Smooth muscle cell (in vitro differentiated cells): ENCODE measurements around the gene GALNT11. TPM values are rescaled to one million over a fixed set of nuclear protein-coding genes. Genes with fewer than 3 reads are reported as not detected.
"Not testable (repeated sequence)": the region's sequence is repeated elsewhere in the genome, so short reads cannot be mapped to it uniquely, and the experiment has no call there.

Source experiments
- DNase-seq: peaks from one replicate; lab custom pipeline; 2025; ENCODE audit not compliant: unreplicated experiment; lab: John Stamatoyannopoulos, UW
- H2AFZ ChIP-seq: fragments of 200-600 bp; sonication (generic); 2 replicates; pipeline ENCODE4 v1.6.0; 2016; ENCODE audit warnings: antibody characterized with exemption, low read depth, mild to moderate bottlenecking
- H3F3A ChIP-seq: fragments of 200-600 bp; sonication (generic); 2 replicates; pipeline ENCODE4 v1.6.0; 2017; ENCODE audit warnings: antibody characterized with exemption, low read depth
- H3K27ac ChIP-seq: fragments of 200-600 bp; sonication (generic); 2 replicates; pipeline ENCODE4 v1.5.1; 2016; ENCODE audit warnings: low read depth, mild to moderate bottlenecking
- H3K27me3 ChIP-seq: fragments of 200-600 bp; sonication (generic); 2 replicates; pipeline ENCODE4 v1.6.1; 2016; ENCODE audit warnings: low read depth, mild to moderate bottlenecking
- H3K36me3 ChIP-seq: fragments of 200-600 bp; sonication (generic); 2 replicates; pipeline ENCODE4 v1.5.1; 2016; ENCODE audit warnings: low read depth
- H3K4me1 ChIP-seq: fragments of 200-600 bp; sonication (generic); 2 replicates; pipeline ENCODE4 v1.5.1; 2016; ENCODE audit warnings: low read depth
- H3K4me2 ChIP-seq: fragments of 200-600 bp; sonication (generic); 2 replicates; pipeline ENCODE4 v1.6.0; 2016; ENCODE audit warnings: mild to moderate bottlenecking
- H3K4me3 ChIP-seq: fragments of 200-600 bp; sonication (generic); 2 replicates; pipeline ENCODE4 v1.5.1; 2016; ENCODE audit warnings: mild to moderate bottlenecking
- H3K79me2 ChIP-seq: fragments of 200-600 bp; sonication (generic); 2 replicates; pipeline ENCODE4 v1.6.0; 2016; ENCODE audit warnings: low read depth, mild to moderate bottlenecking
- H3K9ac ChIP-seq: fragments of 200-600 bp; sonication (generic); 2 replicates; pipeline ENCODE4 v1.6.0; 2016; ENCODE audit warnings: low read depth
- H3K9me3 ChIP-seq: fragments of 200-600 bp; sonication (generic); replicated peaks from 2 replicates; pipeline ENCODE4 v1.5.1; 2016; ENCODE audit warnings: low read depth
- H4K20me1 ChIP-seq: fragments of 200-600 bp; sonication (generic); 2 replicates; pipeline ENCODE4 v1.6.0; 2016; ENCODE audit warnings: low read depth
- WGBS: methylation state at CpG from one replicate; pipeline ENCODE4 v1.1.7; 2016; ENCODE audit warnings: low lambda C conversion rate; 5-methylcytosine and 5-hydroxymethylcytosine counted together
- polyA plus RNA-seq: library from polyadenylated mRNA; unstranded; fragments of >200 nt; fragmentation: Nextera tagmentation; extraction: Ambion mirVana; gene quantifications from 2 replicates; pipeline ENCODE4 v1.2.1, GENCODE V29; 2016
- total RNA-seq: library from RNA; depleted of rRNA; stranded (reverse); fragments of >200 nt; gene quantifications from 2 replicates; pipeline ENCODE4 v1.2.3, GENCODE V29; 2014
- TF ChIP-seq, protein P1 (sequence below): fragments of 200-600 bp; sonication (generic); IDR thresholded peaks from 2 replicates; pipeline ENCODE4 v1.5.1; 2017; ENCODE audit warnings: borderline replicate concordance, mild to moderate bottlenecking, antibody characterized with exemption; ENCODE audit not compliant: insufficient read depth, poor library complexity, severe bottlenecking

The GALNT11 gene
- total and polyA plus RNA-seq, 2 experiments from 2014 or later = 40.8 to 73.6 TPM

DNA sequence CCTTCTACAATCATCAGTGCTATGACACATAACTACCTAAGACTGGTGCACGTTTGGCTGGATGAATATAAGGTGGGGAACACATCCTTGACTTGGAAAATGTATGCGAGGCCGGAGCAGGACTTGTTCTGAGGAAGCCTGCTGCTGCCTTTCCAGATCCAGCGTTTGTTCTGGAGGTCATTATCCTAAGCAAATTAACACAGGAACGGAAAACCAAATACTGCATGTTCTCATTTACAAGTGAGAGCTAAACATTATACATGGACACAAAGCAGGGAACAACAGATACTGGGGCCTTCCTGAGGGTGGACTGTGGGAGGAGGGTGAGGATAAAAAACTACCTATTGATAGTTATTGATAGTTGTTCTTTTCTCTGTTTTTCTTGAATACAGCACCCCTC is 10.8 kb upstream of the GALNT11 start:
- WGBS = 81% methylated on average over 5 of the region's 5 CpGs
- Histone ChIP-seq H2AFZ (no peak overlapping the region), H3K4me1 (no peaks in the 10 kb centered on the region), H3K27ac (no peak overlapping the region), H3K79me2 (no peaks in the 10 kb centered on the region), H3K4me3 (no peak overlapping the region), H4K20me1 (no peaks in the 10 kb centered on the region), H3K27me3 (no peaks in the 10 kb centered on the region), H3K4me2 (no peak overlapping the region), H3K9ac (no peak overlapping the region), H3K36me3 (no peaks in the 10 kb centered on the region), H3K9me3 (no peaks in the 10 kb centered on the region), H3F3A (no peaks in the 10 kb centered on the region)
- DNase-seq = no peak
- TF ChIP-seq, protein P1, sequence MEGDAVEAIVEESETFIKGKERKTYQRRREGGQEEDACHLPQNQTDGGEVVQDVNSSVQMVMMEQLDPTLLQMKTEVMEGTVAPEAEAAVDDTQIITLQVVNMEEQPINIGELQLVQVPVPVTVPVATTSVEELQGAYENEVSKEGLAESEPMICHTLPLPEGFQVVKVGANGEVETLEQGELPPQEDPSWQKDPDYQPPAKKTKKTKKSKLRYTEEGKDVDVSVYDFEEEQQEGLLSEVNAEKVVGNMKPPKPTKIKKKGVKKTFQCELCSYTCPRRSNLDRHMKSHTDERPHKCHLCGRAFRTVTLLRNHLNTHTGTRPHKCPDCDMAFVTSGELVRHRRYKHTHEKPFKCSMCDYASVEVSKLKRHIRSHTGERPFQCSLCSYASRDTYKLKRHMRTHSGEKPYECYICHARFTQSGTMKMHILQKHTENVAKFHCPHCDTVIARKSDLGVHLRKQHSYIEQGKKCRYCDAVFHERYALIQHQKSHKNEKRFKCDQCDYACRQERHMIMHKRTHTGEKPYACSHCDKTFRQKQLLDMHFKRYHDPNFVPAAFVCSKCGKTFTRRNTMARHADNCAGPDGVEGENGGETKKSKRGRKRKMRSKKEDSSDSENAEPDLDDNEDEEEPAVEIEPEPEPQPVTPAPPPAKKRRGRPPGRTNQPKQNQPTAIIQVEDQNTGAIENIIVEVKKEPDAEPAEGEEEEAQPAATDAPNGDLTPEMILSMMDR = no peak

DNA sequence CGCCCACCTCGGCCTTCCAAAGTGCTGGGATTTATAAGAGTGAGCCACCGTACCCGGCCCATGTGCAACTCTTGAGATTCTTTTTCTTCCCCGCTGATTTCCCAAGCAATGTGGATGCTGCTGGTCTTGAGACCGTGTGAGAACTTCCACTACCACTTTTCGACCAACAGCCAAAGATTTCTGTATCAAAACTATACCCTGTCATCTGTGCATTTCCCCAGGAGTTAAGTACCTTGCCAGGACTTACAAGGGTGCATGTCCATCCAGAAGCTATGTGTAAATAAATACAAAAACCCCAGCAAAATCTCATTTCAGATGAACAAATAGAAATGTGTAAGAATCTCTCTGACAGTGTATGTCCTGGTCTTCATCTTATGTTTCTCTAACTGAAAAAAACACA is 9.9 kb upstream of the GALNT11 start:
- 93% methylated on average over 7 of the region's 7 CpGs for WGBS
- no peaks in the 10 kb centered on the region for H3K36me3 ChIP-seq
- H3K4me3 ChIP-seq = no peak overlapping the region
- no peaks in the 10 kb centered on the region for H3K79me2 ChIP-seq
- H3K27me3 ChIP-seq = no peaks in the 10 kb centered on the region
- no peak overlapping the region for H2AFZ ChIP-seq
- no peaks in the 10 kb centered on the region for H3F3A ChIP-seq
- H3K4me1 ChIP-seq = no peaks in the 10 kb centered on the region
- H3K9ac ChIP-seq = no peak overlapping the region
- DNase-seq = no peak
- H3K4me2 ChIP-seq = no peak overlapping the region
- TF ChIP-seq, protein P1 = no peak
- no peaks in the 10 kb centered on the region for H4K20me1 ChIP-seq
- no peak overlapping the region for H3K27ac ChIP-seq
- no peaks in the 10 kb centered on the region for H3K9me3 ChIP-seq

DNA sequence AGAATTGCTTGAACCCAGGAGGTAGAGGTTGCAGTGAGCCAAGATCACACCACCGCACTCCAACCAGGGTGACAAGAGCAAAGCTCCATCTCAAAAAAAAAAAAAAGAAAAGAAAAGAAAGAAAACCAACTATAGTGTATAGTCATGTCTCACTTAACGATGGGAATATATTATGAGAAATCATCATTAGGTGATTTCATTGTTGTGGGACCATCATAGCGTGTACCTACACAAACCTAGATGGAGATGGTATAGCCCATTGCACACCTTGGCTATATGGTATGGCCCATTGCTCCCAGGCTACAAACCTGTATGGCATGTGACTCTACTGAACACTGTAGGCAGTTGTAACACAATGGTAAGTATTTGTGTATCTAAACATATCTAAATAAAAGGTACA is 8.5 kb upstream of the GALNT11 start:
- H3K79me2 ChIP-seq = no peaks in the 10 kb centered on the region
- H3K9me3 ChIP-seq = no peaks in the 10 kb centered on the region
- no peak overlapping the region for H3K4me3 ChIP-seq
- TF ChIP-seq, protein P1 = no peak
- H3K4me1 ChIP-seq = no peaks in the 10 kb centered on the region
- H3K27me3 ChIP-seq = no peaks in the 10 kb centered on the region
- H3F3A ChIP-seq = no peaks in the 10 kb centered on the region
- no peaks in the 10 kb centered on the region for H3K36me3 ChIP-seq
- no peak overlapping the region for H3K4me2 ChIP-seq
- DNase-seq = no peak
- WGBS = 88% methylated on average over 3 of the region's 3 CpGs
- no peak overlapping the region for H2AFZ ChIP-seq
- no peaks in the 10 kb centered on the region for H4K20me1 ChIP-seq
- H3K9ac ChIP-seq = no peak overlapping the region
- no peak overlapping the region for H3K27ac ChIP-seq

DNA sequence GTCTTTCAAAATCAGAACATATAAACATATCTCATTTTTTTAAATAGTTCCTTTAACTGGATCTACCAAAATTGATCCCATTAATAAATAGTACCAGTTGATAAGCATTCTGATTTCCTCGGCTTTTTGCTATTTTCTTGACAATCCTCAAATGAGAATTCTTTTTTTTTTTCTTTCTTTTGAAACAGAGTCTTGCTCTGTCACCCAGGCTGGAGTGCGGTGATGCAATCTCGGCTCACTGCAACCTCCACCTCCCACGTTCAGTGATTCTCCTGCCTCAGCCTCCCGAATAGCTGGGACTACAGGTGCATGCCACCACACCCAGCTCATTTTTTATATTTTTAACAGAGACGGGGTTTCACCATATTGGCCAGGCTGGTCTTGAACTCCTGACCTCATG is 7.8 kb upstream of the GALNT11 start:
- H3K27ac ChIP-seq, DNase-seq, H3F3A ChIP-seq, H4K20me1 ChIP-seq, H3K27me3 ChIP-seq, H2AFZ ChIP-seq, H3K9ac ChIP-seq, H3K9me3 ChIP-seq, H3K4me2 ChIP-seq, H3K36me3 ChIP-seq, H3K4me3 ChIP-seq, H3K79me2 ChIP-seq, H3K4me1 ChIP-seq: not testable (repeated sequence)
- 91% methylated on average over 6 of the region's 6 CpGs for WGBS

DNA sequence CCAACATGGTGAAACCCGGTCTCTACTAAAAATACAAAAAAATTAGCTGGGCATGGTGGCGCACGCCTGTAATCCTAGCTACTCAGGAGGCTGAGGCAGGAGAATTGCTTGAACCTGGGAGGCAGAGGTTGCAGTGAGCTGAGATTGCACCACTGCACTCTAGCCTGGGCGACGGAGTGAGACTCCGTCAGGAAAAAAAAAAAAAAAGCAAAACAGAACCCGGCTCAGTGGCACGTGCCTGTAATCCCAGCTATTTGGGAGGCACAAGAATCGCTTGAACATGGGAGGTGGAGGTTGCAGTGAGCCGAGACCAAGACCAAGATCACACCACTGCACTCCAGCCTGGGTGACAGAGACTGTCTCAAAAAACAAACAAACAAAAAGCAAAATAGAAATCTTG is 3.7 kb upstream of the GALNT11 start:
- not testable (repeated sequence) for H4K20me1 ChIP-seq, H3K9ac ChIP-seq, H3K27ac ChIP-seq, H3K9me3 ChIP-seq, H3K4me2 ChIP-seq, H2AFZ ChIP-seq, H3K4me3 ChIP-seq, DNase-seq, H3F3A ChIP-seq, H3K4me1 ChIP-seq, H3K36me3 ChIP-seq, H3K27me3 ChIP-seq, H3K79me2 ChIP-seq
- WGBS = 88% methylated on average over 10 of the region's 10 CpGs
